Measurements from ENCODE around the gene MAD1L1.

DNA sequence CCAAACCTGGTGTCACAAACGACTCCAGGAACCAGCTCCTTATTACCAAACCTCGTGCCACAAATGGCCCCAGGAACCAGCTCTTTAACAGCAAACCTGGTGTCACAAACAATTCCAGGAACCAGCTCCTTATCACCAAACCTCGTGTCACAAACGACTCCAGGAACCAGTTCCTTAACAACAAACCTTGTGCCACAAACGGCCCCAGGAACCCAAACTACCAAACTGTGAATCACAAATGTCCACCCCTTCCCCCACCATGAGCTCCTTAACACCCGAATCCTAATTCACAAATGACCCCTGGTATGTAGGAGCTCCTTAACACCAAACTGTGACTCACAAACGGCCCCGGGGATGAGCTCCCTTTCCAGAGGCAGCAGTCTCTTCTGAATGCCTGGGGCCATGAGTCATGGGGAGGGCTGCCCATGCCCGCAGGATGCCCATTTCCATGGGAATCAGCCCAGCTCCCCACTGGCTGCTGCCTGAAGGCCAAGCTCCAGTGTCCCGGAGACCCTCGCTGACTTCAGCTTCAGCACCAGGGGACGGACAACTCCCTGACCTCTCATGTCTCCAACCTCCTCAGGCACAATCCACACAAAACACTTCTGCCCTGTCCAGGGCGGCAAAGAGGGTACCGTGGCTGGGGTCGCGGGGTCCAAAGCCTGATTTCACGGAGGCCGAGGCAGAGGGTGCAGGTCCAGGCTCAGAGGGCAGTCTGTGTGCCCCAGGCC lies 349.5 kb downstream of the MAD1L1 start:
- TF ChIP-seq, protein P1, sequence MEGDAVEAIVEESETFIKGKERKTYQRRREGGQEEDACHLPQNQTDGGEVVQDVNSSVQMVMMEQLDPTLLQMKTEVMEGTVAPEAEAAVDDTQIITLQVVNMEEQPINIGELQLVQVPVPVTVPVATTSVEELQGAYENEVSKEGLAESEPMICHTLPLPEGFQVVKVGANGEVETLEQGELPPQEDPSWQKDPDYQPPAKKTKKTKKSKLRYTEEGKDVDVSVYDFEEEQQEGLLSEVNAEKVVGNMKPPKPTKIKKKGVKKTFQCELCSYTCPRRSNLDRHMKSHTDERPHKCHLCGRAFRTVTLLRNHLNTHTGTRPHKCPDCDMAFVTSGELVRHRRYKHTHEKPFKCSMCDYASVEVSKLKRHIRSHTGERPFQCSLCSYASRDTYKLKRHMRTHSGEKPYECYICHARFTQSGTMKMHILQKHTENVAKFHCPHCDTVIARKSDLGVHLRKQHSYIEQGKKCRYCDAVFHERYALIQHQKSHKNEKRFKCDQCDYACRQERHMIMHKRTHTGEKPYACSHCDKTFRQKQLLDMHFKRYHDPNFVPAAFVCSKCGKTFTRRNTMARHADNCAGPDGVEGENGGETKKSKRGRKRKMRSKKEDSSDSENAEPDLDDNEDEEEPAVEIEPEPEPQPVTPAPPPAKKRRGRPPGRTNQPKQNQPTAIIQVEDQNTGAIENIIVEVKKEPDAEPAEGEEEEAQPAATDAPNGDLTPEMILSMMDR (conservative IDR thresholded peaks at IDR 0.05; ENCODE audit: low read depth, low read length), result no peak
- TF ChIP-seq POLR2A (IDR thresholded peaks at IDR 0.05; ENCODE audit: low read depth, low read length), result no peak
- TF ChIP-seq MAZ (IDR thresholded peaks at IDR 0.05; ENCODE audit: borderline replicate concordance, low read depth, low read length), result peak; percentile 61
- TF ChIP-seq MXI1 (IDR thresholded peaks at IDR 0.05; ENCODE audit: borderline replicate concordance, low read depth, low read length), result no peak
- TF ChIP-seq FOS (IDR thresholded peaks at IDR 0.05; ENCODE audit: low read depth, low read length), result peak; percentile 94
- TF ChIP-seq, protein P2, sequence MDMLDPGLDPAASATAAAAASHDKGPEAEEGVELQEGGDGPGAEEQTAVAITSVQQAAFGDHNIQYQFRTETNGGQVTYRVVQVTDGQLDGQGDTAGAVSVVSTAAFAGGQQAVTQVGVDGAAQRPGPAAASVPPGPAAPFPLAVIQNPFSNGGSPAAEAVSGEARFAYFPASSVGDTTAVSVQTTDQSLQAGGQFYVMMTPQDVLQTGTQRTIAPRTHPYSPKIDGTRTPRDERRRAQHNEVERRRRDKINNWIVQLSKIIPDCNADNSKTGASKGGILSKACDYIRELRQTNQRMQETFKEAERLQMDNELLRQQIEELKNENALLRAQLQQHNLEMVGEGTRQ (IDR thresholded peaks at IDR 0.05; ENCODE audit: low read depth, low read length), result no peak
- no peak for TF ChIP-seq RFX5 (IDR thresholded peaks at IDR 0.05; ENCODE audit: low read depth, low read length)
- TF ChIP-seq BHLHE40 (IDR thresholded peaks at IDR 0.05; ENCODE audit: low read depth, low read length), result peak; percentile 67
- peak; percentile 14; the same call in 1 of the 2 replicates for TF ChIP-seq SMC3 (IDR thresholded peaks at IDR 0.05; ENCODE audit: low read depth, low read length)
- no peak for TF ChIP-seq MAFK (IDR thresholded peaks at IDR 0.05; ENCODE audit: low read depth, low read length)
- no peak for TF ChIP-seq CEBPB (IDR thresholded peaks at IDR 0.05; ENCODE audit: low read depth, low read length)
- TF ChIP-seq, protein P3, sequence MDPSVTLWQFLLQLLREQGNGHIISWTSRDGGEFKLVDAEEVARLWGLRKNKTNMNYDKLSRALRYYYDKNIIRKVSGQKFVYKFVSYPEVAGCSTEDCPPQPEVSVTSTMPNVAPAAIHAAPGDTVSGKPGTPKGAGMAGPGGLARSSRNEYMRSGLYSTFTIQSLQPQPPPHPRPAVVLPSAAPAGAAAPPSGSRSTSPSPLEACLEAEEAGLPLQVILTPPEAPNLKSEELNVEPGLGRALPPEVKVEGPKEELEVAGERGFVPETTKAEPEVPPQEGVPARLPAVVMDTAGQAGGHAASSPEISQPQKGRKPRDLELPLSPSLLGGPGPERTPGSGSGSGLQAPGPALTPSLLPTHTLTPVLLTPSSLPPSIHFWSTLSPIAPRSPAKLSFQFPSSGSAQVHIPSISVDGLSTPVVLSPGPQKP (IDR thresholded peaks at IDR 0.05; ENCODE audit: borderline replicate concordance, low read depth, low read length), result no peak
